GM18873 (cell line): ENCODE data around the gene RB1.

Experiments
- ATAC-seq: cut with Tn5 transposase; IDR thresholded peaks from one replicate; pipeline ENCODE4 v1.9.1; 2021; ENCODE audit warnings: mild to moderate bottlenecking, moderate library complexity, moderate number of reproducible peaks; ENCODE audit not compliant: unreplicated experiment, low FRiP score

RB1 gene

DNA sequence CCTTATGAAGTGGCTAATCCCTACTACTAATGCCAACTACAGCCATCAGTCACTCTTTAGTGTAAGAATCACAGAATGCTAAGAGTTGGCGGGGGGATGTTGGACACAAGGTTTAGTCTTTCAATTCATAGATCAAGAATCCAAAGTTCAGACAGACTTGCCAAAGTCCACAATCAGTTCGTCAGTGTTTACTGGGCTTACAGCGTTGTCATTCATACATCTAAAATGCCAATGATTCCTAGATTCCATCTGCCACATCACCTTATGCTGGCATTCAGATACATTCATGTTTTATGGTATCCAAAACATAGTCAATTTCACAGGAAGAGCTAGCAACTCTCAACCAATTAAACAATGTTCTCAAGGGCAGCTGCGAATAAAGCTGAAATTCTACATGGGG, 211.2 kb downstream of the RB1 start:
- no peak for ATAC-seq

- no peak for ATAC-seq
Observed at GRCh38 chr13:48515732-48516131, 212.2 kb downstream of the RB1 start.

GRCh38 chr13:48518083-48518482, 214.5 kb downstream of the RB1 start:
- no peak for ATAC-seq

GRCh38 chr13:48526286-48526685, 222.7 kb downstream of the RB1 start:
- ATAC-seq, result no peak

DNA sequence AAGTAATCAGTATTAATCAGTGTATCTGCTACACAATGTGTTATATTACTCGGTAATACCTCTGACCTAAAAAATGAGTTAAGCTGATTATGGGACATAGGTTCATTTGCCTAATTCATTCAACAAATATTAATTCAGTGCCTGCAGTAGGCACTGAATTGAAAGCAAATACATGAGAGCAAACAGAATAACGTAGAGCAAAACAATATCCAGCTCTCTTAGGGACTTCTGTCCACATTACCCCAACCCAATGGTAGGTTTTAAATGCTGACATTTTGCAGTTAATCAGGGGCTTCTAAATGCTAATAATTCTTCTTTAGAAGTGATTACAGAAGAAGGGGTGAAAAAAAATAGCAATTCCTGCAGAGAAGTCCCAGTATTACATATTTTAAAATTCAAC, 224.4 kb downstream of the RB1 start:
- no peak for ATAC-seq

DNA sequence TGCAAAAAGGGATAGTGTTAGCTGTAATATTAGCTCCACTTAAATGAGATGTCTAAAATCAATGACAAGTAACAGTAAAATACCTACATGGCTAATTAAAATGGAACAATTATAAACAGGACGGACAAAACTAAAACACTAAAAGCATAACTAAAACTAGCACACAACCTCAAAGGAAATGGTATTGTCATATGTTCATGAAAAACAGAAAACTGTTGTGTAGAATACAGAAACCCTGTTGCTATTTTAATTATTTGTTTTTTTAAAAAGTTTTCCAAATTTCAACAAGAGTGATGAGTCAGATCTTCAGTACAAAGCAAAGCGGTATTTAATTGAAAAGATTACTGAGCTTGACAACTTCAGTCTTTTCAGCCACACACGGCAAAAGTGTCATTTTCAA, 225.2 kb downstream of the RB1 start:
- ATAC-seq, result no peak

GRCh38 chr13:48530833-48531232, 227.3 kb downstream of the RB1 start:
- no peak for ATAC-seq
